ENCODE measurements around the gene AUH.

- TF ChIP-seq CTCF (conservative IDR thresholded peaks at IDR 0.05 in 1 of 2, IDR thresholded peaks at IDR 0.05 in 1 of 2; ENCODE audit: low read depth in 1 of 2, low read length in 2 of 2) (no peak), EZH2 (IDR thresholded peaks at IDR 0.05; ENCODE audit: low read length, missing control alignments) (no peak)
Measured at GRCh38 chr9:91391818-91392217, 30.1 kb upstream of the AUH start.

All from fibroblast of lung (primary cell).